WTC11 (cell line): ENCODE data around the gene OPN1LW. TPM values are rescaled to one million over a fixed set of nuclear protein-coding genes. Genes with fewer than 3 reads are reported as not detected.

Source experiments
- ATAC-seq: fragments of 200-7000 bp; cut with Tn5 transposase; 2 replicates; pipeline ENCODE4 v1.10.0; 2021; ENCODE audit warnings: mild to moderate bottlenecking, moderate library complexity
- CTCF ChIA-PET: fragments of 300-600 bp; sonication (Branson Sonifier 250); formaldehyde crosslinking; loops from one replicate; lab custom pipeline; 2021; ENCODE audit warnings: antibody characterized with exemption; lab: Charles Lee
- POLR2A ChIA-PET: fragments of 350-600 bp; sonication (Branson Sonifier 250); formaldehyde crosslinking; loops from one replicate; lab custom pipeline; 2021; ENCODE audit warnings: antibody characterized with exemption; lab: Charles Lee
- DNase-seq: peaks from one replicate; pipeline ENCODE4 v3.0.0; 2021; ENCODE audit warnings: low spot score
- H3K27ac Mint-ChIP-seq: 2 replicates; pipeline ENCODE4 v1.8.0; 2021; ENCODE audit warnings: mixed read lengths
- H3K27me3 Mint-ChIP-seq: 2 replicates; pipeline ENCODE4 v1.8.0; 2021; ENCODE audit warnings: low read depth, mild to moderate bottlenecking, moderate library complexity, mixed read lengths
- H3K36me3 Mint-ChIP-seq: 2 replicates; pipeline ENCODE4 v1.8.0; 2021; ENCODE audit warnings: mixed read lengths
- H3K4me1 Mint-ChIP-seq: 2 replicates; pipeline ENCODE4 v1.8.0; 2022; ENCODE audit warnings: mixed read lengths
- H3K4me3 Mint-ChIP-seq: 2 replicates; pipeline ENCODE4 v1.8.0; 2021; ENCODE audit warnings: mild to moderate bottlenecking, moderate library complexity, mixed read lengths
- H3K9me3 Mint-ChIP-seq: 2 replicates; pipeline ENCODE4 v1.8.0; 2021; ENCODE audit warnings: mixed read lengths
- CBFB ChIP-seq: sonication (generic); formaldehyde crosslinking; IDR thresholded peaks from 2 replicates; pipeline ENCODE4 v1.8.1; 2022; ENCODE audit warnings: mild to moderate bottlenecking, low read depth, missing genetic modification reagents
- ELF4 ChIP-seq: sonication (generic); formaldehyde crosslinking; IDR thresholded peaks from 2 replicates; pipeline ENCODE4 v1.8.1; 2022; ENCODE audit warnings: low read depth, mild to moderate bottlenecking, moderate library complexity, missing genetic modification reagents
- JUN ChIP-seq: sonication (generic); formaldehyde crosslinking; IDR thresholded peaks from 2 replicates; pipeline ENCODE4 v1.8.0; 2023; ENCODE audit warnings: mild to moderate bottlenecking, missing genetic modification reagents
- ZNF121 ChIP-seq: sonication (generic); formaldehyde crosslinking; IDR thresholded peaks from 2 replicates; pipeline ENCODE4 v1.8.0; 2023; ENCODE audit warnings: missing genetic modification reagents
- ZNF138 ChIP-seq: sonication (generic); formaldehyde crosslinking; conservative IDR thresholded peaks from 2 replicates; pipeline ENCODE4 v1.8.1; 2022; ENCODE audit warnings: mild to moderate bottlenecking, moderate library complexity, missing genetic modification reagents
- ZNF232 ChIP-seq: sonication (generic); formaldehyde crosslinking; IDR thresholded peaks from 2 replicates; pipeline ENCODE4 v1.8.0; 2022; ENCODE audit warnings: mild to moderate bottlenecking, missing genetic modification reagents
- total RNA-seq: library from RNA; stranded (reverse); gene quantifications from 3 replicates; pipeline ENCODE4 v1.2.3, GENCODE V29; 2021
- TF ChIP-seq, protein P1 (sequence below): fragments of 250-450 bp; sonication (Bioruptor Pico); IDR thresholded peaks from 2 replicates; pipeline ENCODE4 v1.9.0; 2021; ENCODE audit warnings: mild to moderate bottlenecking, borderline replicate concordance
- TF ChIP-seq, protein P2 (sequence below): sonication (generic); formaldehyde crosslinking; IDR thresholded peaks from 2 replicates; pipeline ENCODE4 v1.8.1; 2023; ENCODE audit warnings: mild to moderate bottlenecking, missing genetic modification reagents, moderate library complexity
- TF ChIP-seq, protein P3 (sequence below): fragments of 250-450 bp; sonication (Bioruptor Pico); IDR thresholded peaks from 2 replicates; pipeline ENCODE4 v2.1.2; 2022; ENCODE audit warnings: mild to moderate bottlenecking, moderate library complexity
- TF ChIP-seq, protein P4 (sequence below): sonication (generic); formaldehyde crosslinking; IDR thresholded peaks from 2 replicates; pipeline ENCODE4 v1.8.0; 2023; ENCODE audit warnings: missing genetic modification reagents, mild to moderate bottlenecking, borderline replicate concordance
- TF ChIP-seq, protein P5 (sequence below): sonication (generic); formaldehyde crosslinking; IDR thresholded peaks from 2 replicates; pipeline ENCODE4 v1.8.1; 2022; ENCODE audit warnings: low read depth, mild to moderate bottlenecking, moderate library complexity, missing genetic modification reagents, borderline replicate concordance
- TF ChIP-seq, protein P6 (sequence below): sonication (generic); formaldehyde crosslinking; IDR thresholded peaks from 2 replicates; pipeline ENCODE4 v1.8.0; 2023; ENCODE audit warnings: missing genetic modification reagents
- TF ChIP-seq, protein P7 (sequence below): sonication (generic); formaldehyde crosslinking; IDR thresholded peaks from 2 replicates; pipeline ENCODE4 v1.8.1; 2023; ENCODE audit warnings: mild to moderate bottlenecking, missing genetic modification reagents, moderate library complexity
- TF ChIP-seq, protein P8 (sequence below): sonication (generic); formaldehyde crosslinking; conservative IDR thresholded peaks from 2 replicates; pipeline ENCODE4 v1.8.1; 2023; ENCODE audit warnings: mild to moderate bottlenecking, low read depth, missing genetic modification reagents, moderate library complexity

OPN1LW gene
- total RNA-seq, 1 experiment from 2014 or later: not detected

DNA sequence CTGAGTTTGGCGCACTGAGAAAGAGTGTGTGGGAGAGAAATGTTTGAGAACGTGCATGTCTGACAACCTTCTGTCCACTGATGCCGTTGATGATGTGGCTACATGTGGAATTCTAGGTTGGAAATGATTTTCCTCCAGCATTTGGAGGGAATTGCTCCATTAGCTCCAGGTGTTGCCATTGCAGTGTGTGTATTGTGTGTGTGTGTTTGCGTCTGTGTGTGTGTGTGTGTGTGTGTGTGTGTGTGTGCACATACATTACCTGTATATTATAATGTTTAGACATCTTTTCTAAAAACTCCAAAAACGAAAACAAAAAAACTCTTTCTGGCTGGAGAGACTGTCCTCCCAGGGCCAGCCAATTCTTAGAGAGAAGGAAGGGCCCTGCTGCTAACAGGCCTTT lies 28.3 kb upstream of the OPN1LW start (continued):
- TF ChIP-seq, protein P1, sequence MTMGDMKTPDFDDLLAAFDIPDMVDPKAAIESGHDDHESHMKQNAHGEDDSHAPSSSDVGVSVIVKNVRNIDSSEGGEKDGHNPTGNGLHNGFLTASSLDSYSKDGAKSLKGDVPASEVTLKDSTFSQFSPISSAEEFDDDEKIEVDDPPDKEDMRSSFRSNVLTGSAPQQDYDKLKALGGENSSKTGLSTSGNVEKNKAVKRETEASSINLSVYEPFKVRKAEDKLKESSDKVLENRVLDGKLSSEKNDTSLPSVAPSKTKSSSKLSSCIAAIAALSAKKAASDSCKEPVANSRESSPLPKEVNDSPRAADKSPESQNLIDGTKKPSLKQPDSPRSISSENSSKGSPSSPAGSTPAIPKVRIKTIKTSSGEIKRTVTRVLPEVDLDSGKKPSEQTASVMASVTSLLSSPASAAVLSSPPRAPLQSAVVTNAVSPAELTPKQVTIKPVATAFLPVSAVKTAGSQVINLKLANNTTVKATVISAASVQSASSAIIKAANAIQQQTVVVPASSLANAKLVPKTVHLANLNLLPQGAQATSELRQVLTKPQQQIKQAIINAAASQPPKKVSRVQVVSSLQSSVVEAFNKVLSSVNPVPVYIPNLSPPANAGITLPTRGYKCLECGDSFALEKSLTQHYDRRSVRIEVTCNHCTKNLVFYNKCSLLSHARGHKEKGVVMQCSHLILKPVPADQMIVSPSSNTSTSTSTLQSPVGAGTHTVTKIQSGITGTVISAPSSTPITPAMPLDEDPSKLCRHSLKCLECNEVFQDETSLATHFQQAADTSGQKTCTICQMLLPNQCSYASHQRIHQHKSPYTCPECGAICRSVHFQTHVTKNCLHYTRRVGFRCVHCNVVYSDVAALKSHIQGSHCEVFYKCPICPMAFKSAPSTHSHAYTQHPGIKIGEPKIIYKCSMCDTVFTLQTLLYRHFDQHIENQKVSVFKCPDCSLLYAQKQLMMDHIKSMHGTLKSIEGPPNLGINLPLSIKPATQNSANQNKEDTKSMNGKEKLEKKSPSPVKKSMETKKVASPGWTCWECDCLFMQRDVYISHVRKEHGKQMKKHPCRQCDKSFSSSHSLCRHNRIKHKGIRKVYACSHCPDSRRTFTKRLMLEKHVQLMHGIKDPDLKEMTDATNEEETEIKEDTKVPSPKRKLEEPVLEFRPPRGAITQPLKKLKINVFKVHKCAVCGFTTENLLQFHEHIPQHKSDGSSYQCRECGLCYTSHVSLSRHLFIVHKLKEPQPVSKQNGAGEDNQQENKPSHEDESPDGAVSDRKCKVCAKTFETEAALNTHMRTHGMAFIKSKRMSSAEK (CRISPR knock-in tag): no peak
- TF ChIP-seq, protein P2, sequence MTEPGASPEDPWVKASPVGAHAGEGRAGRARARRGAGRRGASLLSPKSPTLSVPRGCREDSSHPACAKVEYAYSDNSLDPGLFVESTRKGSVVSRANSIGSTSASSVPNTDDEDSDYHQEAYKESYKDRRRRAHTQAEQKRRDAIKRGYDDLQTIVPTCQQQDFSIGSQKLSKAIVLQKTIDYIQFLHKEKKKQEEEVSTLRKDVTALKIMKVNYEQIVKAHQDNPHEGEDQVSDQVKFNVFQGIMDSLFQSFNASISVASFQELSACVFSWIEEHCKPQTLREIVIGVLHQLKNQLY (CRISPR knock-in tag): no peak
- no peak for TF ChIP-seq ELF4 (CRISPR knock-in tag)
- no peak for TF ChIP-seq CBFB (CRISPR knock-in tag)
- TF ChIP-seq, all 79 proteins: peak for 0

DNA sequence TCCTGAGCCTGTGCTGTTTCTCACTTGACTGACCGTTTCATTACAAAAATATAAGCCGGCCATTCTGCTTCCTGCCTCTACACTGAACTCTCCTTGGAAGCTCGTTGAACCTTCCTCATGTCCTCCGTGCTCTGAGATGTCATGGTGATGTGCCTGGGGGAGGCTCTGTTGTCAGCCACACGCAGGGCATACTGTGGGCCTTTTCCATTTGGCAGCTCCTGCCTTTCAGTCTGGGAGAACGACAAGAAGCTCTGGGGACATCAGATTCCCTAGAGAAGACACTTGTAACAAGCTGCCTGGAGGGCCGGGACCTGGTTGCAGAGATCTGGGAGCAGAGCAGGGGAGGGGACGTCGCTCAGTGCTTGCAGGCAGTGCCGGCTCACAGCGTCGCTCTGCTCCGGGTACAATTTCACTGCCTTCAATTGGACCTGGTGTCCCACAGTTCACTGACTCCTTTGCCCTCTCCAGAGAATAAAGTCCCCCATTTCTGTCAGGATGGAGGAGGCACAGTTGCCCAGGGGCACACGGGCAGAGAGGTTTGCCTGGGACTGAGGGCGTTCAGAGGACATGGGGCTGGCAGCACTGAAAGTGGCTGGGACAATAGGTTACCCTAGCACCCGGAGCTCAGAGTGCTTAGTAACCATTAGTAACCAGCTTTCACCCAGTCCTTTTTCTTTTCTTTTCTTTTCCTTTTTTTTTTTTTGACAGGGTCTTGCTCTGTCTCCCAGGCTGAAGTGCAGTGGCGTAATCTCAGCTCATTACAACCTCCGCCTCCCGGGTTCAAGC lies 27.4 kb upstream of the OPN1LW start:
- no peak overlapping the region for H3K27ac Mint-ChIP-seq
- no peaks in the 10 kb centered on the region for H3K36me3 Mint-ChIP-seq
- peaks cover 4% of the 10 kb centered on the region; the same call in 1 of the 2 replicates for H3K9me3 Mint-ChIP-seq
- no peaks in the 10 kb centered on the region for H3K4me1 Mint-ChIP-seq
- ATAC-seq (no peak; the same call in 1 of the 2 replicates), DNase-seq (no peak)
- TF ChIP-seq, protein P3, sequence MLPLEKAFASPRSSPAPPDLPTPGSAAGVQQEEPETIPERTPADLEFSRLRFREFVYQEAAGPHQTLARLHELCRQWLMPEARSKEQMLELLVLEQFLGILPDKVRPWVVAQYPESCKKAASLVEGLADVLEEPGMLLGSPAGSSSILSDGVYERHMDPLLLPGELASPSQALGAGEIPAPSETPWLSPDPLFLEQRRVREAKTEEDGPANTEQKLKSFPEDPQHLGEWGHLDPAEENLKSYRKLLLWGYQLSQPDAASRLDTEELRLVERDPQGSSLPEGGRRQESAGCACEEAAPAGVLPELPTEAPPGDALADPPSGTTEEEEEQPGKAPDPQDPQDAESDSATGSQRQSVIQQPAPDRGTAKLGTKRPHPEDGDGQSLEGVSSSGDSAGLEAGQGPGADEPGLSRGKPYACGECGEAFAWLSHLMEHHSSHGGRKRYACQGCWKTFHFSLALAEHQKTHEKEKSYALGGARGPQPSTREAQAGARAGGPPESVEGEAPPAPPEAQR (CRISPR knock-in tag): no peak
- TF ChIP-seq, protein P4, sequence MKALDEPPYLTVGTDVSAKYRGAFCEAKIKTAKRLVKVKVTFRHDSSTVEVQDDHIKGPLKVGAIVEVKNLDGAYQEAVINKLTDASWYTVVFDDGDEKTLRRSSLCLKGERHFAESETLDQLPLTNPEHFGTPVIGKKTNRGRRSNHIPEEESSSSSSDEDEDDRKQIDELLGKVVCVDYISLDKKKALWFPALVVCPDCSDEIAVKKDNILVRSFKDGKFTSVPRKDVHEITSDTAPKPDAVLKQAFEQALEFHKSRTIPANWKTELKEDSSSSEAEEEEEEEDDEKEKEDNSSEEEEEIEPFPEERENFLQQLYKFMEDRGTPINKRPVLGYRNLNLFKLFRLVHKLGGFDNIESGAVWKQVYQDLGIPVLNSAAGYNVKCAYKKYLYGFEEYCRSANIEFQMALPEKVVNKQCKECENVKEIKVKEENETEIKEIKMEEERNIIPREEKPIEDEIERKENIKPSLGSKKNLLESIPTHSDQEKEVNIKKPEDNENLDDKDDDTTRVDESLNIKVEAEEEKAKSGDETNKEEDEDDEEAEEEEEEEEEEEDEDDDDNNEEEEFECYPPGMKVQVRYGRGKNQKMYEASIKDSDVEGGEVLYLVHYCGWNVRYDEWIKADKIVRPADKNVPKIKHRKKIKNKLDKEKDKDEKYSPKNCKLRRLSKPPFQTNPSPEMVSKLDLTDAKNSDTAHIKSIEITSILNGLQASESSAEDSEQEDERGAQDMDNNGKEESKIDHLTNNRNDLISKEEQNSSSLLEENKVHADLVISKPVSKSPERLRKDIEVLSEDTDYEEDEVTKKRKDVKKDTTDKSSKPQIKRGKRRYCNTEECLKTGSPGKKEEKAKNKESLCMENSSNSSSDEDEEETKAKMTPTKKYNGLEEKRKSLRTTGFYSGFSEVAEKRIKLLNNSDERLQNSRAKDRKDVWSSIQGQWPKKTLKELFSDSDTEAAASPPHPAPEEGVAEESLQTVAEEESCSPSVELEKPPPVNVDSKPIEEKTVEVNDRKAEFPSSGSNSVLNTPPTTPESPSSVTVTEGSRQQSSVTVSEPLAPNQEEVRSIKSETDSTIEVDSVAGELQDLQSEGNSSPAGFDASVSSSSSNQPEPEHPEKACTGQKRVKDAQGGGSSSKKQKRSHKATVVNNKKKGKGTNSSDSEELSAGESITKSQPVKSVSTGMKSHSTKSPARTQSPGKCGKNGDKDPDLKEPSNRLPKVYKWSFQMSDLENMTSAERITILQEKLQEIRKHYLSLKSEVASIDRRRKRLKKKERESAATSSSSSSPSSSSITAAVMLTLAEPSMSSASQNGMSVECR: no peak
- POLR2A ChIA-PET: no interaction called here
- no peaks in the 10 kb centered on the region for H3K27me3 Mint-ChIP-seq
- no peak overlapping the region for H3K4me3 Mint-ChIP-seq
- CTCF ChIA-PET: interaction anchor here (0.7 kb wide), 1 partner anchor 20 kb away, joined by 3 read pairs; no protein-coding TSS in a partner anchor

DNA sequence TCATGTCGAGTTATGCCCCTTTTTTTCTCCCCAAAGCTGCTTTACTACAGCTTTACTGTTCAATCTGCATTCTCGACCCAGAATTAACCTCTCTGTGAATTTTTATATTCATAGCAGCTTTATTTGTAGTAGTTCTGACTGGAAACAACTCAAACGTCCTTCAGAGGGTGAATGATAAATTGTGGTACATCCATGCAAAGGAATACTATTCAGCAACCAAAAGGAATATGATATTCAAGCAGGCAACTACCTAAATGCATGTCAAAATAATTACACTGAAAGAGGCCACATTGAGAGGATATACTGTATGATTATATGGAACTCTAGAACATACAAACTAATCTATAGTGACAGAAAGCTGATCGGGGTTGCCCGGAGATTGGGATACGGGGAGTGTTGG lies 26.5 kb upstream of the OPN1LW start:
- ChIA-PET POLR2A (no interaction called here), CTCF (no interaction called here)
- H3K36me3 Mint-ChIP-seq: no peaks in the 10 kb centered on the region
- H3K4me1 Mint-ChIP-seq: no peaks in the 10 kb centered on the region
- no peak for DNase-seq
- peaks cover 4% of the 10 kb centered on the region; the same call in 1 of the 2 replicates for H3K9me3 Mint-ChIP-seq
- no peaks in the 10 kb centered on the region for H3K27me3 Mint-ChIP-seq
- no peak overlapping the region for H3K4me3 Mint-ChIP-seq
- ATAC-seq: no peak
- no peak overlapping the region for H3K27ac Mint-ChIP-seq
- no peak for TF ChIP-seq JUN
- no peak for TF ChIP-seq ZNF138 (CRISPR knock-in tag)
- TF ChIP-seq, protein P5, sequence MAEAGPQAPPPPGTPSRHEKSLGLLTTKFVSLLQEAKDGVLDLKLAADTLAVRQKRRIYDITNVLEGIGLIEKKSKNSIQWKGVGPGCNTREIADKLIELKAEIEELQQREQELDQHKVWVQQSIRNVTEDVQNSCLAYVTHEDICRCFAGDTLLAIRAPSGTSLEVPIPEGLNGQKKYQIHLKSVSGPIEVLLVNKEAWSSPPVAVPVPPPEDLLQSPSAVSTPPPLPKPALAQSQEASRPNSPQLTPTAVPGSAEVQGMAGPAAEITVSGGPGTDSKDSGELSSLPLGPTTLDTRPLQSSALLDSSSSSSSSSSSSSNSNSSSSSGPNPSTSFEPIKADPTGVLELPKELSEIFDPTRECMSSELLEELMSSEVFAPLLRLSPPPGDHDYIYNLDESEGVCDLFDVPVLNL (CRISPR knock-in tag): no peak
- TF ChIP-seq, protein P6, sequence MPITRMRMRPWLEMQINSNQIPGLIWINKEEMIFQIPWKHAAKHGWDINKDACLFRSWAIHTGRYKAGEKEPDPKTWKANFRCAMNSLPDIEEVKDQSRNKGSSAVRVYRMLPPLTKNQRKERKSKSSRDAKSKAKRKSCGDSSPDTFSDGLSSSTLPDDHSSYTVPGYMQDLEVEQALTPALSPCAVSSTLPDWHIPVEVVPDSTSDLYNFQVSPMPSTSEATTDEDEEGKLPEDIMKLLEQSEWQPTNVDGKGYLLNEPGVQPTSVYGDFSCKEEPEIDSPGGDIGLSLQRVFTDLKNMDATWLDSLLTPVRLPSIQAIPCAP (CRISPR knock-in tag): no peak
- no peak for TF ChIP-seq ZNF232 (CRISPR knock-in tag)
- no peak for TF ChIP-seq ZNF121
- TF ChIP-seq, protein P7, sequence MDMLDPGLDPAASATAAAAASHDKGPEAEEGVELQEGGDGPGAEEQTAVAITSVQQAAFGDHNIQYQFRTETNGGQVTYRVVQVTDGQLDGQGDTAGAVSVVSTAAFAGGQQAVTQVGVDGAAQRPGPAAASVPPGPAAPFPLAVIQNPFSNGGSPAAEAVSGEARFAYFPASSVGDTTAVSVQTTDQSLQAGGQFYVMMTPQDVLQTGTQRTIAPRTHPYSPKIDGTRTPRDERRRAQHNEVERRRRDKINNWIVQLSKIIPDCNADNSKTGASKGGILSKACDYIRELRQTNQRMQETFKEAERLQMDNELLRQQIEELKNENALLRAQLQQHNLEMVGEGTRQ (CRISPR knock-in tag): no peak
- TF ChIP-seq, protein P8, sequence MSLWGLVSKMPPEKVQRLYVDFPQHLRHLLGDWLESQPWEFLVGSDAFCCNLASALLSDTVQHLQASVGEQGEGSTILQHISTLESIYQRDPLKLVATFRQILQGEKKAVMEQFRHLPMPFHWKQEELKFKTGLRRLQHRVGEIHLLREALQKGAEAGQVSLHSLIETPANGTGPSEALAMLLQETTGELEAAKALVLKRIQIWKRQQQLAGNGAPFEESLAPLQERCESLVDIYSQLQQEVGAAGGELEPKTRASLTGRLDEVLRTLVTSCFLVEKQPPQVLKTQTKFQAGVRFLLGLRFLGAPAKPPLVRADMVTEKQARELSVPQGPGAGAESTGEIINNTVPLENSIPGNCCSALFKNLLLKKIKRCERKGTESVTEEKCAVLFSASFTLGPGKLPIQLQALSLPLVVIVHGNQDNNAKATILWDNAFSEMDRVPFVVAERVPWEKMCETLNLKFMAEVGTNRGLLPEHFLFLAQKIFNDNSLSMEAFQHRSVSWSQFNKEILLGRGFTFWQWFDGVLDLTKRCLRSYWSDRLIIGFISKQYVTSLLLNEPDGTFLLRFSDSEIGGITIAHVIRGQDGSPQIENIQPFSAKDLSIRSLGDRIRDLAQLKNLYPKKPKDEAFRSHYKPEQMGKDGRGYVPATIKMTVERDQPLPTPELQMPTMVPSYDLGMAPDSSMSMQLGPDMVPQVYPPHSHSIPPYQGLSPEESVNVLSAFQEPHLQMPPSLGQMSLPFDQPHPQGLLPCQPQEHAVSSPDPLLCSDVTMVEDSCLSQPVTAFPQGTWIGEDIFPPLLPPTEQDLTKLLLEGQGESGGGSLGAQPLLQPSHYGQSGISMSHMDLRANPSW (CRISPR knock-in tag): no peak
